ENCODE results near the gene SERPINB6.

DNA sequence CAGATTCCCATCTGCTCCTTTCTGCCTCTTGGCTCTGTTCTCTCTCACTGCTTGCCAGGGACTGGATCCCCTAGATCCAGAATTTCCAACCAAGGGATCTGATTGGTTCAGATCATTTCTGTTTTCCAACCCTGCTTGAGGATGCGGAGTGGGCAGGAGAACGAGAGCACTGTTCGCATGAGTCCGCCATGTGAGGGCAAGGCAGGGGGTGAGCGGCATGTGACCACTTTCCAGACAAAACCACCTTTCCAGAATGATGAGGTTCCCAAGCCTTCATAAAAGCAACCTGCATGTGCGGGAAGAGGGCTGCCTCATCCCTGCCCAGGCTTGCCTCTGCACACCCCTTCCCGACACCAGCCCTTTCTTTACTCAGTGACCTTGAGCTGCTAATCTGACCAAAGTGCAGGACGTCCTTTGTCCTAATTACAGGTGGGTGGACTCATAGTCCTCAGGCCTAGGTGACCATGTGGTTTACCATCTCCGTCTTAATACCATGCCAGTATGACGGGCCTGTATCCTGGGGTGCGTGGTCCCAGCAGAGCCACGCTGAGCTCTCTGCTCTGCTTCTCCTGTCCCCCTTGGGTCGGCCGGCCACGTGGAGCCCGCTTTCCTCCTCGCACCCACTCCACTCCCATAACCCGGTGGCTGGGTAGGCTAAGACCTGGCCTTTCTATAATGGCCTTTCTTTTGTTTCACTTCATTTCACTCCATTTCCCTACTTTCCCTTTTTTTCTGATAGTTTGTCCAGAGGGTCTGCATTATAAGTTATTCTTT is 42.7 kb upstream of the SERPINB6 start:
- TF ChIP-seq, protein P1, sequence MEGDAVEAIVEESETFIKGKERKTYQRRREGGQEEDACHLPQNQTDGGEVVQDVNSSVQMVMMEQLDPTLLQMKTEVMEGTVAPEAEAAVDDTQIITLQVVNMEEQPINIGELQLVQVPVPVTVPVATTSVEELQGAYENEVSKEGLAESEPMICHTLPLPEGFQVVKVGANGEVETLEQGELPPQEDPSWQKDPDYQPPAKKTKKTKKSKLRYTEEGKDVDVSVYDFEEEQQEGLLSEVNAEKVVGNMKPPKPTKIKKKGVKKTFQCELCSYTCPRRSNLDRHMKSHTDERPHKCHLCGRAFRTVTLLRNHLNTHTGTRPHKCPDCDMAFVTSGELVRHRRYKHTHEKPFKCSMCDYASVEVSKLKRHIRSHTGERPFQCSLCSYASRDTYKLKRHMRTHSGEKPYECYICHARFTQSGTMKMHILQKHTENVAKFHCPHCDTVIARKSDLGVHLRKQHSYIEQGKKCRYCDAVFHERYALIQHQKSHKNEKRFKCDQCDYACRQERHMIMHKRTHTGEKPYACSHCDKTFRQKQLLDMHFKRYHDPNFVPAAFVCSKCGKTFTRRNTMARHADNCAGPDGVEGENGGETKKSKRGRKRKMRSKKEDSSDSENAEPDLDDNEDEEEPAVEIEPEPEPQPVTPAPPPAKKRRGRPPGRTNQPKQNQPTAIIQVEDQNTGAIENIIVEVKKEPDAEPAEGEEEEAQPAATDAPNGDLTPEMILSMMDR (conservative IDR thresholded peaks at IDR 0.05; ENCODE audit: low read depth, low read length): no peak
- no peak for TF ChIP-seq EZH2 (IDR thresholded peaks at IDR 0.05; ENCODE audit: borderline replicate concordance, low read depth, low read length, poor library complexity, severe bottlenecking)

Data from A673 (cell line).